PC-3 (cell line): ENCODE measurements around the gene MPPED2. TPM values are rescaled to one million over a fixed set of nuclear protein-coding genes. Genes with fewer than 3 reads are reported as not detected.

Experiments
- ATAC-seq: fragments of 200-7000 bp; cut with Tn5 transposase; 2 replicates; pipeline ENCODE4 v1.9.1; 2020; ENCODE audit warnings: mild to moderate bottlenecking, moderate library complexity
- BruUV-seq: library from RNA; stranded (reverse); fragments of 400-500 nt; replicated peaks from 2 replicates; lab custom pipeline; 2021; lab: Mats Ljungman, UMichigan
- CTCF ChIA-PET: fragments of 300-600 bp; sonication (Branson Sonifier 250); formaldehyde crosslinking; loops from one replicate; lab custom pipeline; 2022; ENCODE audit warnings: antibody characterized with exemption; lab: Charles Lee
- POLR2A ChIA-PET: fragments of 300-600 bp; sonication (Branson Sonifier 250); formaldehyde crosslinking; loops from one replicate; lab custom pipeline; 2022; ENCODE audit warnings: antibody characterized with exemption; ENCODE audit not compliant: unreplicated experiment; lab: Charles Lee
- DNase-seq: peaks from one replicate; pipeline ENCODE4 v3.0.0-alpha.2; 2015
- H2AFZ ChIP-seq: fragments of 300-600 bp; sonication (generic); 2 replicates; pipeline ENCODE4 v1.6.0; 2016; ENCODE audit warnings: antibody characterized with exemption, low read length
- H3F3A ChIP-seq: fragments of 300-600 bp; sonication (generic); one replicate; pipeline ENCODE4 v1.6.0; 2017; ENCODE audit warnings: antibody characterized with exemption, low read length, control low read depth, mild to moderate bottlenecking; ENCODE audit not compliant: unreplicated experiment
- H3K27ac ChIP-seq: fragments of 300-600 bp; sonication (generic); 2 replicates; pipeline ENCODE4 v1.5.1; 2016; ENCODE audit warnings: mild to moderate bottlenecking, low read length
- H3K27me3 ChIP-seq: fragments of 300-600 bp; sonication (generic); 2 replicates; pipeline ENCODE4 v1.6.1; 2016; ENCODE audit warnings: low read length, mixed read lengths
- H3K36me3 ChIP-seq: fragments of 300-600 bp; sonication (generic); 2 replicates; pipeline ENCODE4 v1.6.1; 2016; ENCODE audit warnings: low read depth, mixed run types, low read length, mixed read lengths
- H3K4me1 ChIP-seq: fragments of 300-600 bp; sonication (generic); 2 replicates; pipeline ENCODE4 v1.5.1; 2016; ENCODE audit warnings: low read length; ENCODE audit not compliant: insufficient read depth
- H3K4me2 ChIP-seq: fragments of 300-600 bp; sonication (generic); 2 replicates; pipeline ENCODE4 v1.6.0; 2016; ENCODE audit warnings: low read length
- H3K4me3 ChIP-seq: fragments of 300-600 bp; sonication (generic); 2 replicates; pipeline ENCODE4 v1.5.1; 2016; ENCODE audit warnings: mild to moderate bottlenecking, low read length, mixed read lengths
- H3K79me2 ChIP-seq: fragments of 300-600 bp; sonication (generic); 2 replicates; pipeline ENCODE4 v1.6.1; 2017; ENCODE audit warnings: low read length, mixed read lengths
- H3K9ac ChIP-seq: fragments of 300-600 bp; sonication (generic); 2 replicates; pipeline ENCODE4 v1.6.0; 2016; ENCODE audit warnings: mild to moderate bottlenecking, low read length
- H3K9me2 ChIP-seq: fragments of 300-600 bp; sonication (generic); replicated peaks from 2 replicates; pipeline ENCODE4 v1.6.1; 2016; ENCODE audit warnings: mixed run types, low read length, mixed read lengths
- H3K9me3 ChIP-seq: fragments of 300-600 bp; sonication (generic); 2 replicates; pipeline ENCODE4 v1.6.1; 2016; ENCODE audit warnings: low read length, mixed read lengths
- H4K20me1 ChIP-seq: fragments of 300-600 bp; sonication (generic); 2 replicates; pipeline ENCODE4 v1.6.1; 2016; ENCODE audit warnings: low read length, mixed read lengths
- CTCF ChIP-seq: fragments of 300-600 bp; sonication (generic); conservative IDR thresholded peaks from 2 replicates; pipeline ENCODE4 v1.5.1; 2017; ENCODE audit warnings: antibody characterized with exemption, low read depth, mild to moderate bottlenecking, low read length
- EZH2 ChIP-seq: fragments of 300-600 bp; sonication (generic); IDR thresholded peaks from one replicate; pipeline ENCODE4 v1.6.1; 2017; ENCODE audit warnings: antibody characterized with exemption, mild to moderate bottlenecking, low read length; ENCODE audit not compliant: unreplicated experiment
- EZH2phosphoT487 ChIP-seq: fragments of 300-600 bp; sonication (generic); IDR thresholded peaks from 2 replicates; pipeline ENCODE4 v1.6.1; 2018; ENCODE audit warnings: mild to moderate bottlenecking, antibody characterized with exemption, low read length, borderline replicate concordance
- intact Hi-C: fragments of 100-400 bp; cut with micrococcal nuclease; formaldehyde crosslinking; loops from 2 replicates; pipeline ENCODE4 v1.9.0; 2023
- total RNA-seq: library from RNA; depleted of rRNA; stranded (reverse); fragments of >200 nt; gene quantifications from 2 replicates; pipeline ENCODE4 v1.2.3, GENCODE V29; 2014

The MPPED2 gene
- total RNA-seq, 1 experiment from 2014 or later = not detected

DNA sequence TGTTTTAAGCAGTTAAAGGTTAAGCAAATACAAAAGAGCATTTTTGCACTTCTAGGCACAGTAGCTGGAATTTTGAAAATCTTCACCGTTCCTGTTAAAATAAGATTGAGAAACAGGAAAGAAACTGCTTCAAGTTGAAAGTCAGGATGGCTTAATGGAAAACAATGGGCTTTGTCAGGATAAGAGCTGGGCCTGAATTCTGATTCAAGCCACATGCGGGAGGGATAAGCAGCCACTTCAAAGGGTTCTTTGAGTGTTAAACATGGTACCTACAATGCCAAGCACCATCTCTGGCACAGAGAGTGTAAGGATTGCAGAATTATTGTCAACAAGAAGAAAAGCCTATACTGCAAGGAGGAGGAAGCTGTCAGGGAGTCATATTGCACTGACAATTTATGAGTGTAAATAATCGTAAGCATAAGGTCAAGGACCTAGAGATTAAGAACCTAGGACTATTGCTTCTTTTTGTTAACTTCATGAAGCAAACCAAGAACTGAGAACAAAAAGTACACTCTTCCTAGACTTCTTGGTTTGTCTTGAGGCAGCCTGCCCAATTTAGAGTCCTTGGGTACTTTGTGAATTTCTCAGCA lies 32.5 kb downstream of the MPPED2 start:
- no peaks in the 10 kb centered on the region for H3F3A ChIP-seq
- H3K79me2 ChIP-seq = no peaks in the 10 kb centered on the region
- ATAC-seq = no peak
- no peak overlapping the region for H3K4me3 ChIP-seq
- no TSS peak for BruUV-seq
- ChIA-PET CTCF (no interaction called here), POLR2A (no interaction called here)
- no peaks in the 10 kb centered on the region for H3K36me3 ChIP-seq
- H4K20me1 ChIP-seq = no peaks in the 10 kb centered on the region
- H3K9me3 ChIP-seq = no peaks in the 10 kb centered on the region
- H2AFZ ChIP-seq = no peak overlapping the region
- no peaks in the 10 kb centered on the region for H3K4me1 ChIP-seq
- H3K9ac ChIP-seq = no peak overlapping the region
- DNase-seq = no peak
- H3K27ac ChIP-seq = no peak overlapping the region
- intact Hi-C loops = no loop called here
- no peaks in the 10 kb centered on the region for H3K9me2 ChIP-seq
- TF ChIP-seq EZH2phosphoT487 (no peak), EZH2 (no peak), CTCF (no peak)
- no peak overlapping the region for H3K4me2 ChIP-seq
- no peaks in the 10 kb centered on the region for H3K27me3 ChIP-seq

DNA sequence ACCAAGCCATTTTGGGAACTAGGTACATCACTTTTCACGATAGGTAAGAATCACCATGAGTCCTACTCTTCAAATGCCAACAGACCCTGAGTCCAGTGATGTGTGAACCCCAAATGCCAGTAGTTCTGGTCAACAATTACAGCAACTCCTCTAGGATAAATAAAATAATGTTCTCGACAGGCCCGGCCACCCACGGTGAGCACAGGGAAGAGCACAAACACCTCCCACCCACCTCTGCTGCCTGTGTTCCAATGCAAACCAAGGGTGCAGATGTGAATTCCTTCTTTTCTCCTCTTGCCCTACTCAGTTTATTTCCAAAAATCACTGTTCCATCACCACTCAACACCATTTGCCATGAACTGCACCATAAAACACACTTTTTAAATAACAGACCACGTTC lies 33.3 kb downstream of the MPPED2 start:
- Histone ChIP-seq H3K4me2 (no peak overlapping the region), H3K4me3 (no peak overlapping the region), H3K79me2 (no peaks in the 10 kb centered on the region), H3K4me1 (no peaks in the 10 kb centered on the region), H3K36me3 (no peaks in the 10 kb centered on the region), H4K20me1 (no peaks in the 10 kb centered on the region), H3K9me2 (no peaks in the 10 kb centered on the region), H2AFZ (no peak overlapping the region), H3K27ac (no peak overlapping the region), H3F3A (no peaks in the 10 kb centered on the region), H3K27me3 (no peaks in the 10 kb centered on the region), H3K9me3 (no peaks in the 10 kb centered on the region), H3K9ac (no peak overlapping the region)
- intact Hi-C loops = no loop called here
- DNase-seq (no peak), ATAC-seq (no peak)
- BruUV-seq = no TSS peak
- no peak for TF ChIP-seq EZH2
- TF ChIP-seq EZH2phosphoT487 = no peak
- TF ChIP-seq CTCF = no peak
- ChIA-PET CTCF (no interaction called here), POLR2A (no interaction called here)

GRCh38 chr11:30550022-30550542 lies 36.1 kb downstream of the MPPED2 start:
- POLR2A ChIA-PET = no interaction called here
- H3K9ac ChIP-seq = no peak overlapping the region
- no peak overlapping the region for H3K4me3 ChIP-seq
- H3K27ac ChIP-seq = no peak overlapping the region
- no peaks in the 10 kb centered on the region for H3K79me2 ChIP-seq
- H3K4me1 ChIP-seq = no peaks in the 10 kb centered on the region
- no peaks in the 10 kb centered on the region for H3K36me3 ChIP-seq
- H4K20me1 ChIP-seq = no peaks in the 10 kb centered on the region
- no peak overlapping the region for H3K4me2 ChIP-seq
- no peaks in the 10 kb centered on the region for H3K9me2 ChIP-seq
- no peaks in the 10 kb centered on the region for H3K9me3 ChIP-seq
- CTCF ChIA-PET = no interaction called here
- H3K27me3 ChIP-seq = no peaks in the 10 kb centered on the region
- TF ChIP-seq EZH2phosphoT487 = no peak
- TF ChIP-seq CTCF = no peak
- no peak for TF ChIP-seq EZH2
- intact Hi-C loops = no loop called here
- no peaks in the 10 kb centered on the region for H3F3A ChIP-seq
- no TSS peak for BruUV-seq
- H2AFZ ChIP-seq = no peak overlapping the region
- ATAC-seq (no peak), DNase-seq (no peak)
